Gastroesophageal sphincter (tissue), 3 donors: ENCODE results near the gene PPP3CA.

Source experiments
- CTCF ChIP-seq, 4 experiments: fragments of 200-600 bp in 2 of 4; fragments of 450-650 bp in 2 of 4; sonication (generic) in 1 of 4; IDR thresholded peaks; one replicate each; pipeline ENCODE4 v1.5.1; 2017 to 2019; ENCODE audit warnings: antibody characterized with exemption in 4 of 4, mild to moderate bottlenecking in 2 of 4, moderate library complexity in 2 of 4
- EP300 ChIP-seq: sonication (generic); formaldehyde crosslinking; IDR thresholded peaks from one replicate; pipeline ENCODE4 v1.6.1; 2017; ENCODE audit warnings: antibody characterized with exemption, mild to moderate bottlenecking
- POLR2A ChIP-seq, 2 donors: fragments of 450-650 bp; IDR thresholded peaks; one replicate each; pipeline ENCODE4 v1.6.1; 2017; ENCODE audit warnings: antibody characterized with exemption in 2 of 2, mild to moderate bottlenecking in 2 of 2, moderate library complexity in 1 of 2

- TF ChIP-seq CTCF (IDR thresholded peaks at IDR 0.05) = no peak
- TF ChIP-seq EP300 = no peak
- TF ChIP-seq POLR2A (IDR thresholded peaks at IDR 0.05) = no peak
Observed at GRCh38 chr4:101306225-101306624, 41.1 kb downstream of the PPP3CA start.
